GM18505 (cell line): ENCODE measurements around the gene RUVBL2.

Source experiments
- ATAC-seq: cut with Tn5 transposase; IDR thresholded peaks from one replicate; pipeline ENCODE4 v1.9.1; 2021; ENCODE audit not compliant: unreplicated experiment
- POLR2A ChIP-seq: IDR thresholded peaks from 4 replicates; pipeline ENCODE4 v1.6.1; 2011; ENCODE audit warnings: borderline replicate concordance; ENCODE audit not compliant: insufficient read depth, insufficient read length; ENCODE audit errors: extremely low read depth

RUVBL2 gene

GRCh38 chr19:48988286-48988685 lies 5.4 kb upstream of the RUVBL2 start:
- ATAC-seq = no peak
- TF ChIP-seq POLR2A = no peak

- ATAC-seq = no peak
- no peak for TF ChIP-seq POLR2A
Measured at GRCh38 chr19:48988860-48989259, 4.8 kb upstream of the RUVBL2 start.

GRCh38 chr19:48989701-48990291 lies 3.9 kb upstream of the RUVBL2 start:
- TF ChIP-seq POLR2A = no peak
- no peak for ATAC-seq

GRCh38 chr19:48990400-48990799 lies 3.3 kb upstream of the RUVBL2 start:
- ATAC-seq = no peak
- no peak for TF ChIP-seq POLR2A

- no peak for ATAC-seq
- TF ChIP-seq POLR2A = no peak
Measured at GRCh38 chr19:48991011-48991609, 2.6 kb upstream of the RUVBL2 start.

GRCh38 chr19:48991873-48992580 lies 1.7 kb upstream of the RUVBL2 start:
- no peak for TF ChIP-seq POLR2A
- no peak for ATAC-seq

GRCh38 chr19:48992581-48993174 lies 1.0 kb upstream of the RUVBL2 start:
- peak; percentile 2 for ATAC-seq

GRCh38 chr19:48994035-48994386 lies 324 bp downstream of the RUVBL2 start:
- no peak for ATAC-seq

More at GRCh38 chr19:48992581-48993174, 1.0 kb upstream of the RUVBL2 start:
- no peak for TF ChIP-seq POLR2A

GRCh38 chr19:48997972-48998371 lies 4.3 kb downstream of the RUVBL2 start:
- ATAC-seq = no peak

More at GRCh38 chr19:48994035-48994386, 324 bp downstream of the RUVBL2 start:
- TF ChIP-seq POLR2A = no peak

GRCh38 chr19:48999481-49000325 lies 6.0 kb downstream of the RUVBL2 start:
- ATAC-seq = no peak
- TF ChIP-seq POLR2A = no peak

More at GRCh38 chr19:48997972-48998371, 4.3 kb downstream of the RUVBL2 start:
- no peak for TF ChIP-seq POLR2A

GRCh38 chr19:49004133-49004532 lies 10.4 kb downstream of the RUVBL2 start:
- TF ChIP-seq POLR2A = no peak
- ATAC-seq = no peak

- TF ChIP-seq POLR2A = no peak
- no peak for ATAC-seq
Measured at GRCh38 chr19:49004964-49005614, 11.4 kb downstream of the RUVBL2 start.
